NCI-H526 treated with DMSO at 0.1 percent for 48 hours (cell line): ENCODE measurements around the gene CLRN1.
"Not testable (repeated sequence)": the region's sequence is repeated elsewhere in the genome, so short reads cannot be mapped to it uniquely, and the experiment has no call there.

Experiments
- DNase-seq: peaks from one replicate; lab custom pipeline; 2025; lab: John Stamatoyannopoulos, UW

CLRN1 gene, protein sequence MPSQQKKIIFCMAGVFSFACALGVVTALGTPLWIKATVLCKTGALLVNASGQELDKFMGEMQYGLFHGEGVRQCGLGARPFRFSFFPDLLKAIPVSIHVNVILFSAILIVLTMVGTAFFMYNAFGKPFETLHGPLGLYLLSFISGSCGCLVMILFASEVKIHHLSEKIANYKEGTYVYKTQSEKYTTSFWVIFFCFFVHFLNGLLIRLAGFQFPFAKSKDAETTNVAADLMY

DNA sequence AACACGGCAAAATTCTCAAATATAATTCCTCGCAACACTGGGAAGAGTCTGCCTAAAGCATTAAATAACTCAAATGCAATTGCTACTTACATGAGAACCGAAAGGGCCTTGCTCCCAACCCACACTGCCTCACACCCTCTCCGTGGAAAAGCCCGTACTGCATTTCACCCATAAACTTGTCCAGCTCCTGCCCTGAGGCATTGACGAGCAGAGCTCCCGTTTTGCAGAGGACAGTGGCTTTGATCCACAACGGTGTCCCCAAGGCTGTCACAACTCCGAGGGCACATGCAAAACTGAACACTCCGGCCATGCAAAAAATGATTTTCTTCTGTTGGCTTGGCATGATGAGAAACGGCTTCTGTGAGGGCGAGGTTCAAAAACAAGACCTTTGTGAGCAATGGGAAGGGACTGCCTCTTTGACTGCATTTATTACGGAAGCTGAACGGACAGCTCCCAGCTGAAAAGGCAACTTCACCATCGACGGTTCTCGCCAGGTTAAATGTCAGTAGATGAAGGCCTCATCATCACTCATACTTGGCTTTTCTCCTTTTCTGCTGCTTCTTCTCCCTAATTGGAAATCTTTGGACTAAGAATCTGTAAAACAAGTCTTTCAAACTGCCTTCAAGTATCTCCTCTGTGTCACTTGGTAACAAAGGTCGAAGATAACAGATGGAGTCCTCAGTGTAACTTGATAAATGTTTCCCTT, at the start of gene CLRN1:
Gene CLRN1 (minus strand): TSS at position 362 of the 706 bp plus-strand sequence. CDS start 19 bp downstream, at position 343.
- DNase-seq, result no peak

DNA sequence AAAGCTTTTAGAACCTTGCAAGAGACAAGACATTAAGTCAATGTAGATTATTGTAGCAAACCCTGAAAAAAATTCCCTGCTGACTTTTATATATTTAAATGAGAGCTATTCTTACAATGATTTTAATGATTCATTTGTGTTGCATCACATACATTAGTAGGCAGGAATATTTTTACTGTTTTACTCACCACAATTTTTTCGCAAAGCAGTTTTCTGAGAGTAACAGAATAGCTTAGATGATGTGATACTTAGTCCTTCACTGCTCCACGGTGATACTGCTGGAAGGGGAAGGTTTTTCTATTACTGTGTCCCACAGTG, 43.9 kb upstream of the CLRN1 start:
- DNase-seq, result no peak

DNA sequence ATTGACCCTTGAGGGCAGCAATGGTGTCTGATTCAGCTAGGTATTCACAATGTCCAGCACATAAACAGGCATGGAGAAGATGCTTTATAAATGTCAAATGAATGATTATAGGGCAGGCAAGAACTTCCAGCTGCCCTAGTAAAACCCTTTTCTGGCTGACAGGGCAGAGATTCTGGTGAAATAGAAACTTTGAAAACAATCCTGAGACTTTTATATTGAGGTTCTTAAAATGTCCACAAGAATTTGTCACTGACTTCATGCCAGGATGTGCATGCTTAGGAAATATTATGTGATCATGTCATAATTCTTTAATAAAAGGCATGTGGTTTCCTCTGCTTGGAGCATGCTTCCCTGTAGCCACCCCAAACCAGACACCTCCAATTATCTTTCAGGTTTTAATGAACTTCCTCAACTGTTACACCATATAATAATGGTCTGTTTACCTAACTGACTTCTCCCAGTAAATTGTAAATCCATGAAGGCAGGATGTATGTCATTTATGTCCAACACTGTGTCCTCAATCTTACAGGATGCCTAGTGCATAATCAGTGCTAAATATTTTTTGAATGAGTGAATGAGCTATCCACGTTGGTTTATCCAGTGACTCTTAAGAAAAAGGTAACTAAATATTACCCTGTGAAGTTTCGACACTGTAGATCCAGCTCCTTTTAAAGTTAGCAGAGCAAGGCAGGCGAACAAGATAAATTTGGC, 43.4 kb upstream of the CLRN1 start:
- DNase-seq, result no peak

DNA sequence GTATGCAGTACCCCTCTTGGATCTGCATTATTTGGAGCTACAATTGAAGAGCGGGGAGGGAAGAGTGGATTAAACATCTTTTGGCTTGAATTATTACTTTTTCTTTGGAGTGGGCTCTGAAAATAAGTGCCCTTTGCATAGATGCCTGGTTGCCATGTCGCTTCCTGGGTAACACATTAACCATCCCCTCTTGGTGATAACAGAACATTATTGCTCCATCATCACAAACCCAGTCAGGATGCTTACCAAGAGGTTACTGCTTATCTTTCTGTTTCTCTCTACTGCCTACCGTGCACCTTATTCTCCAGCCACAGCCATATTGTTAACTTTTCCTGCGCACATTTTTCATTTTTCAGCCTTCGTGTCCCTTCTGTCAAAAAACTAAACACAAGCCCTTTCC, 42.7 kb upstream of the CLRN1 start:
- DNase-seq, result no peak

DNA sequence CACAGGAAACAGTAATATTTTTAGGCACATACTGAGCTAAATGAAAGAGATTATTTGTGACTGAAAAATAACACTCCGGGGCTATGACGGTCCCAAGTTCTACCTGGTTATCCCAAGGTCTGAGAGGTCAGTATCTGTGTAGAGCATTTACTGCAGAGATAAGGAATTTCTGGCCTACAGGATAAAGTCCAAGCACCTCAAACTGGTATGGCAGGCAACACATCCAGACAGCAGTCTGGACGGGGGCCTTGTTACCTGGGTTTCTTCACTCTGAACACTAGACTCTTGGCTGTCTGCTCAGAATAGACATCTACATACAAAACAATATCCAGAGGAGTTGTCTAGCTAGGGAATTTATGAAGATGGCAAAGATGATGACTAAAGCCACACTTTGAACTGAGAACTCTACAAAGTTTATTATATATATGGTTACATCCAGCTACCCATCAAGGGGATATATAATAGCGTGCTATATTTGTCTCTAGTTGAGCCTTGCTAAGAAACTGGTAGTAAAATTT, 42.0 kb upstream of the CLRN1 start:
- DNase-seq, result no peak

DNA sequence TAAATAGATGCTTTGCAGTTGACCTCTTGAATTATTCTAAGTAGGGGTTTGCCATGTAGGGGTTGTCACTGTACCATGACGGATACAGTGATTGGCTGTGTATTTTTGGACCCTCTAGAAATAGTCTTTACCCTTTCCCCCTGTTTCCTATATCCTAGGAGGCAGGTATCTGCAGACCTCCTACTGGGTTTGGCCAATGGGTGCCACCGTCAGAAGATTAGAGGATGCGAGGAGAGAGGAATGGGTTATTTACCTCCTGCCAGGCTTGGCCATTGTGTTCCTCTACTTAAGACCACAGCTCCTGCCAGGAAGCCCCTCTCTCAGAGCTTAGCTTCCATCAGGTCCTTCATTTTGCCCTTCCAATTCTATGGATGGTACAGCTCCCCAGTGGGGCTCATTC, 40.2 kb upstream of the CLRN1 start:
- DNase-seq, result no peak

DNA sequence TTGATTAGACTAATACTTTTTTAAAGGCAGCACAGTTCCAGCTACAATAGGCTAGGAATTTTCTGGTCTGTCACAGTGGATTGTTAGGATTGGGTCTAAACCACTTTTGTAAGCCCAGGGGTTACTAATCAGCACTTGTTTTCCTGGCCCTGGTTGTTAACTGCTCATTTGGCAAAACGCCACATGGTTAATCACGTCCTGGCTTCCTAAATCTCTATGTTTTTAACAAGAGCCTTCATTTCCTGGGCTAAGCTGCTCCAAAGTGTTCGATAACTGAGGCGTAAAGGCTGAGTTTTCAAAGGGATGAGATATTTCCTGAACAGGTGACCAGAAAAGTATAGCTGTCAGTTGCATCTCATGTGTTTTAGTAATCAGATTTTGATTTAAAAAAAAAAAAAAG, 38.9 kb upstream of the CLRN1 start:
- no peak for DNase-seq

DNA sequence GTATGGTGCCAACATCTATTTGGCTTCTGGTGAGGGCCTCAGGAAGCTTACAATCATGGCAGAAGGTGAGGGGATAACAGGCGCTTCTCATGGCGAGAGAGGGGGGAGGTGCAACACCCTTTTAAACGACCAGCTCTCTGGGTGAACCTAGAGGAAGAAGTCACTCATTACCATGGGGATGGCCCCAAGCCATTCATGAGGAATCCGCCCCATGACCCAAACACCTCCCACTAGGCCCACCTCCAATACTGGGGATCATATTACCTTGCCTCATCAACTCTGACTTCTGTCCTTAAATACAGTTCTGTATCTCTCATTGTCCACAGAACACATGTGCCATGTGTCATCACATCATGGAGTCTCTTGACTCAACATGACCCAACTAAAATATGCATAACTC, 37.5 kb upstream of the CLRN1 start:
- DNase-seq, result no peak

DNA sequence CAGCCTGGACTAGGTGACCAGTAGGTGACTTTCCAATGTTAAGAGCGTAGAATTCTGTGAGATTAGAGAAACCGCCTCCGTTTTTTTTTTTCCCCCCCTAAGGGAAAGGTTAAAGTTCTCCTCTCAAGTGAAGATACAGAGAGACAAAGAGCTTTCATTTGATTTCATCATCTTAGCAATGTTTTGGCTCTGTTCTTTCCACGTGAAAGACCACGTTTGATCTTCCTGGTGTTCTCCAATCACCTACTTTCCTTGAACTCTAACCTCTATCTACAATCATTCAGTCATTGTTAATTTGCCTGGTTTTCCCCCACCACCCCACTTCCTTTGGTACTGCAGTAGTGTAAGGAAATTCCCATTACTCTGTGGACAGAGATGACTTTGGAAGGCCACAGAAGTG, 36.9 kb upstream of the CLRN1 start:
- no peak for DNase-seq

DNA sequence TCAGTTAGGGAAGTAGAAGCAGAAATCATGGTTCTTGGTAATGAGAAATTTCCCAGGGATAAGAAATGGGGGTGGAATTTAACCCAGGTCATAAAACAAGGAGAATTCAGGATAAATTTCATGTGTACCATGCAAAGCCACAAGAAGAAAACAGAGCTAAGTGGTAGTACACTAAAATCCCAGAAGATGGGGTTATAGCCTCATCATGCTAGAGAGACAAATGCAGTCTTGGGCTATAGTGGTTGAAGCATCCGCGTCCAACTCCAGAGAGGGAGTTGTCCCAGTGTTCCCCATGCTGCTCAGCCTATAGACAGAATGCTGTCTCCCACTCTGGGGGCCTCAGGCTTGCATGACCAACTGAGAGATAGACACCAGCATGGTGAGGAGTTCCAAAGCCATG, 36.2 kb upstream of the CLRN1 start:
- peak; percentile 30 for DNase-seq

DNA sequence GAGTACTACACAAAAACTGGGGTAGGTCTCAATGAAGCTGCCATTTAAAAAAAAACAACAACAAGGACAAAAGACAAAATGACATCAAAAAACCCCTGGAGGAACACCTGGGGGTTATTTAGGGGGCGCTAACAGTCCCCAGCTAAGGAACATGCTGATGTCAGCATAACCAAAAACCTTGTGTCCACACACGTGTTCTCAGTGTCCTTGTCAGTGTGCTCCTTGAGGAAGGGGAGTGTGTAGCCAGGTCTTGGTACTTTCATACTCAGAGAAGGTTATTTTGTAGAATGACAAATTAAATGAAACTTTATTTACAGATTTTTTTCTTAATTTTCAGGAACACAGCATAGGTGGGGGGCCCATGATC, 31.2 kb upstream of the CLRN1 start:
- DNase-seq, result no peak

DNA sequence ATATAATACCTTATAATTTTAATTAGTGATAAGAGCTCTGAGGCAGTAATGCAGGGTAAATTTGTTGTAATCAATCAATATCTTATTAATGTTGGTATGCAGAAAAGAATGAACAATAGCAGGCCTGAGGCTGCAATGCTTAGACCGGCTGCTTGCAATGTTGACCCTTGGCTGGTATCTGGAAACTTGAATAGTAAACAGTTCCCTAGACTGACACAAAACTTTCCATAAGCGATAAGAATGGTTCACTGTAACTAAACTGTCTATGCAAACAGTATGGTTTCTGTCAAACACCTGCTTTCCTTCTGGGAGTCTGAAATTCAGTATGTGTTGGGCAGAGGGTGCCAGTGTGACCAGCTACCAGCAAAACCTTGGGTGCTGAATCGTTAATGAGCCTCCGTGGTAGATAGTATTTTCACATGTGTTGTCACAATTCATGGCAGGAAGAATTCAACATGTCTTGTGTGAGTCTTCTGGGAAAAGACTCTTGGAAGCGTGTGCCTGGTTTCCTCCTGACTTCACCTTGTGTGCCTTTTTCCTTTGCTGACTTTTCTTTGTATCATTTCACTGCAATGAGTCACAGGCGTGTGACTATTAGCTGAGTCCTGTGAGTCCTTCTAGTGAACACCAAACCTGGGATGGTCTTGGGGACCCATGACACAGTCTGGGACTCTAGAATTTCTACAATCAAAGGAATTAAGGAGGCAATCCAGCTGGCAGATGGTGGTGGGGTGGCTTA, 30.7 kb upstream of the CLRN1 start:
- peak; percentile 90 for DNase-seq

DNA sequence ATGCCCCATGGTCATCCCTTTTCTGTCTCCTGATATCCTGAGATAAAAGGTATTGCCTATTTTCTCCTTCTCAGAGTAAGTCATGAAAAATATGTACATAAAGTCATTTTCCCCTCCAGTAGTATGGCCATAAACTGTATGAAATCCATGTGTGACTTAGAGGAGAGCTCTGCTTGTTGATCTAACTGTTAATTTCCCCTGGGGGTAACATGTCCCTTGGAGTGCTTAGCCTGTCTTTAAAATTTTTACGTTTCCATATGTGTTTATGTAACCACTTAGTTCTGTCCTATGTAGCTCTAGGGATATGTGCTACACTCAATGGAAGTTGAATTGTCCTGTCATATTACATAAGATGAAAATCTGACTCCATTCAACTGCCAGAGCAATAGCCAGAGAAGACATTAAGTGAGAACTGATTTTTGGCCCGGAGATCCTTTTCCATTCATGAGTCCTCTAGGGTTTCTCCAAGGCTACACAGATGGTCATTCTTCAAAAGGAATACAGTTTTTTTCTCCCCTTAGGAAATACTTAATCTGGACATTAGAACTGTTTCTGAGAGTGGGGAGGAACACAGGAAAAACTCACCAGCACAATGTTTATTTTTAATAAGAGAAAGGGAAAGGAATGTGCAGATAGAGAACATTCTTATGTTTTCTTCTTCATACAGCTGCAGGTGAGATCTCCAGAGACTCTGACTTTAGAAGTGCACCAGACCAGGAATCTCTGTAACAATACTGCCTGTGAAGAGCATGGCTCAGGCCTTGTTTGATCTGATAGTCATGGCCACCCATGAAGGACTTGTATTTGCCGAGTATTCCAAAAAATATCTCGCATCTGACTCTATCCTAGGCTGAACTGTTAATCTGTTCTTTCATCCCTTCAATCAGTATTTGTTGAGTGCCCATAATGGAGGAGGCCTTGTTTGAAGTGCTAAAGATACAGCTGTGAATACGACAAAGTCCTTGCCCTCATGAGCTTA, 29.8 kb upstream of the CLRN1 start:
- no peak for DNase-seq

DNA sequence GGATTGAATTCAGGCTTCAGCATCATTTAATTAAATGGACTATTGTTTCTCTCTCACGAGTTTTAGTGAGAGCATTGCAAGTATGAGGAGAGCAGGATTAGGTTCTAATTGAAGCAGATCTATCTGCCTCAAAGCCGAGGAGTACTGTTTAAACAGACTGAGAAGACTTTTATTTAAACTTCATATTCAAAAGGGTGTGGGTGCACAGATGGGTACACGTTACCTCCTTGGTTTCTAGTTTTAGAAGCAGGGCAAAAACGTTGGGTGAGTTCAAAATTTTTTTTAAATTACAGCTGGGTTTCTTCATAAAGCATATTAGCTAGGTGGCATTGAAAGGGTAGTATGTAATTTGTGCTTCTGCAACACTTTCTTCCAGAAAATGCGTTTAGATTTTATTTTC, 26.5 kb upstream of the CLRN1 start:
- no peak for DNase-seq

DNA sequence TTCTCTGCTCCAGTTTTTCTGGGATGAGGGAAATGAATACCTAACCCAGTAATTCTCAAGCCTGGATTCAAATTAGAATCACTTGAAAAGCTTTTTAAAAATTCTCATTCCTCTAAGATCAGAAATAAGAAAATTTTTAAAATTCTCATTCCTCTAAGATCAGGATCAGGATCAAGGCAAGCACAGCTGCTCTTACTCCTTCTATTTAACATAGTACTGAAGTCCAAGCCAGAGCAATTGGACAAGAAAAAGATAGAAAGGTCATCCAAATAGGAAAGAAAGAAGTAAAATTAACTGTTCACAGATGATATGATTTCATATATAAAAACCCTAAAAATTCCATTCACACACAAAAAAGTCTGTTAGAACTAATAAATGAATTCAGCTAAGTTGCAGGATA, 24.2 kb upstream of the CLRN1 start:
- no peak for DNase-seq

DNA sequence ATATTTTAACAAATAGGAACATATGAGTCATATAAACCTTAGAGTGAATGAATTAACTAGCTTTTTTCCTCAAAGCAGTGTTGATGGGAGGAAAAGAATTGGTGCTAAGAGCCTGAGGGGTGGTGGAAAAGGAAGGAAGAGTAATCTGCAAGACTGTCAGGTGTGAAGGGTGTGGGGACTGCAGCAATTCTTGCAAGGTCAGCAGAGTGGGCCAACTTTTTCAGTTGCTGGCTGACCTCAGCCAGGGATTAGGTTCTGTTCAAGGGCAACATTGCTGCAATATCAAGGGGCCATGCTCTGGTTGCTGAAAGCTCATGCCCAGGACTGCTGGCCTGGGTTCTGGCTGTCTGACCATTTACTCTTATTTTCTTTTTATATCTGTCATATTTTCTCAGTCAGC, 23.0 kb upstream of the CLRN1 start:
- DNase-seq, result no peak

DNA sequence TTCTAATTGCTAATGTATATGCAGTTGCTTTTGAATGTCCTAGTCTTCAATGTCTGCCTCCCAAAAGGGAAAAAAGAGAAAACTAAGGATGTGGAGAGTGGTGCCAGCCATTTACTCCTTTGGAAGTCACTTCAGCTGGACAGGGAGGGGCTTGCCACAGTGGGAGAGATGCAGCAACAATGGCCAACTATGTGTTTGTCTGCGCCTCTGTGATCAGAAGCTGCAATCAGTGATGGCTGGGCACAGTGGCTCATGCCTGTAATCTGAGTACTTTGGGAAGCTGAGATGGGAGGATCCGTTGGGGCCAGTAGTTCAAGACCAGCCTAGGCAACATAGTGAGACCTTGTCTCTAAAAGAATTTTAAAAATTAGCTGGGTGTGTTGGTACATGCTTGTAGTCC, 16.7 kb upstream of the CLRN1 start:
- no peak for DNase-seq

DNA sequence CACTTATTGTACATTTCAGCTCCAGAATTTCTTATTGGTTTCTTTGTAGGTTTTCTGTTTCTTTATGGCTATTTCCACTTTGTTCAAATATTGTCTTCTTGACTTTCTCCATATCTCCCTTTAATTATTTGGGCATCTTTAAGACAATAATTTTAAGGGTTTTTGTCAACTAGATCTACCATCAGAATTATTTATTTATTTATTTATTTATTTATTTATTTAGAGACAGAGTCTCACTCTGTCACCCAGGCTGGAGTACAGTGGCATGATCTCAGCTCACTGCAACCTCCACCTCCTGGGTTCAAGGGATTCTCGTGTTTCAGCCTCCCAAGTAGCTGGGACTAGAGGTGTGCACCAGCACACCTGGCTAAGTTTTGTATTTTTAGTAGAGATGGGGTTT, 15.9 kb upstream of the CLRN1 start:
- DNase-seq, result not testable (repeated sequence)

DNA sequence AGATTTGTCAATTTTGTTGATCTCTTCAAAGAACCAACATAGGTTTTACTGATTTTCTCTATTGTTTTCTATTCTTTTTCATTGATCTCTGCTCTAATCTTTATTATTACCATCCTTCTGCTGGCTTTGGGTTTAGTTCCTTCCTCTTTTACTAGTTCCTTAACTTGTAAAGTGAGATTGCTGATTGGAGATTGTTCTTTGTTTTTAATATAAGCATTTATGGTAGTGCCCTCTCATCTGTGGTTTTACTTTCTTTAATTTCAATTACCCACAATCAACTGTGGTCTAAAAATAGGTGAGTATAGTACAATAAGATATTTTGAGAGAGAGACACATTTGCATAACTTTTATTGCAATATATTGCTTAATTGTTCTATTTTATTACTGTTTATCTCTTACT, 13.2 kb upstream of the CLRN1 start:
- no peak for DNase-seq

DNA sequence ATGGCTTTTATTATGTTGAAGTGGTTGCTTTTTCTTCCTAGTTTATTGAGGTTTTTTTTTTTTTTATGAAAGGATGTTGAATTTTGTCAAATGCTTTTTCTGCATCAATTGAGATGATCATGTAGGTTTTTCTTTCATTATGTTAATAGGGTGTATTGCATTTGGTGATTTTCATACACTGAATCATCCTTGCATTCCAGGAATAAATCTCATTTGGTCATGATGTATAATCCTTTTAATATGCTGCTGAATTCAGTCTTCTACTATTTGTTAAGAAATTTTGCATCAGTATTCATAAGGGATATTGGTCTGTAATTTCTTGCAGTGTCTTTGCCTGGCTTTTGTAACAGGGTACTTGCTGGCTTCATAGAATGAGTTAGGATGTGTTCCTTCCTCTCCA, 11.5 kb upstream of the CLRN1 start:
- DNase-seq, result no peak

DNA sequence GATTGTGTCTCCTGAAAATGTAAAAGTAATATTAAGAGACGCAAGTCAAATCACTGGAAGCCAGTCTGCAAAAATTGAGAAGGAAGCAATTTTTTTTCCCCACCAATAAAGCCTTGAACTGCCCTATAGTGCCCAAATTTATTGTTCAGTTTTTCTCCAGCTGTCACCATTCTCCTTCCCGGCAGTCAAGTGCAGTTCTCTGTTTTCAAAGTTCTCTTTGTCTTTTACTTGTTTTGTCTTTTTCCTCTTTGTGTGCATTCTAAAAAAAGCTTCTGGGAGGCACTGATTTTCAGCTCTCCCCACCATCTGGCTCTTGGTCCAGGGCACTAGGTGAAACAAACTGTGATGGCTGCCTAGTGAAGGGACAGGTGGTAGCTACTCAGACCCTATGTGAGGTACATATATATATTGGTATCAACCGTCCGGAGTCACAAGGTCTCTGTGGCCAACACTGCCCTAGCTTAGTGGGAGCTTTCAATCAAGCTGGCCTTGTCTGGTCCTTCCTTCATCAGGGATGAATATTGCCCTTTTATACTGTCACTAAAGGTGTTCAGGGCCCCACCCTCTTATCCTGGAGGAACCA, 6.1 kb upstream of the CLRN1 start:
- DNase-seq, result no peak
